K562 (cell line): ENCODE data around the gene ACTN3. TPM values are rescaled to one million over a fixed set of nuclear protein-coding genes. Genes with fewer than 3 reads are reported as not detected.

Source experiments
- ARNT ChIP-seq, 2 experiments: fragments of 450-650 bp; IDR thresholded peaks; 2 replicates each; pipeline ENCODE4 v1.6.1; 2016; ENCODE audit warnings: mild to moderate bottlenecking in 1 of 2
- HDAC3 ChIP-seq: fragments of 450-650 bp; IDR thresholded peaks from 2 replicates; pipeline ENCODE4 v1.6.1; 2018; ENCODE audit warnings: borderline replicate concordance, mild to moderate bottlenecking, moderate library complexity; ENCODE audit not compliant: partially characterized antibody
- HNRNPUL1 ChIP-seq: fragments of 200-400 bp; formaldehyde crosslinking; IDR thresholded peaks from 2 replicates; pipeline ENCODE4 v1.6.1; 2017; ENCODE audit warnings: low read length
- PCBP1 ChIP-seq: fragments of 200-400 bp; formaldehyde crosslinking; IDR thresholded peaks from 2 replicates; pipeline ENCODE4 v1.6.1; 2018; ENCODE audit warnings: mild to moderate bottlenecking, low read depth, low read length; ENCODE audit not compliant: poor library complexity, severe bottlenecking
- ZNF41 ChIP-seq: fragments of 250-450 bp; sonication (Bioruptor Pico); conservative IDR thresholded peaks from 2 replicates; pipeline ENCODE4 v1.4.0; 2020; ENCODE audit warnings: mild to moderate bottlenecking
- ZNF695 ChIP-seq: fragments of 450-650 bp; formaldehyde crosslinking; IDR thresholded peaks from 2 replicates; pipeline ENCODE4 v1.4.0; 2020; ENCODE audit warnings: mild to moderate bottlenecking, moderate library complexity
- polyA plus RNA-seq, 8 experiments: library from polyadenylated mRNA; depleted of rRNA in 4 of 8; stranded (reverse) in 5 of 8; unstranded in 3 of 8; fragments of >200 nt; fragmentation: Nextera tagmentation in 2 of 8; fragmentation: Illumina TruSeq in 1 of 8; extraction: Ambion mirVana in 2 of 8; extraction: Trizol in 1 of 8; gene quantifications; 2 replicates each; pipeline versions ENCODE4 v1.2.1 to v1.2.3, GENCODE V29; 2011 to 2014; ENCODE audit warnings: inconsistent platforms in 1 of 8, missing spikeins in 1 of 8
- total RNA-seq, 7 experiments: library from RNA; depleted of rRNA in 6 of 7; stranded (reverse); fragments of >200 nt in 6 of 7; fragmentation: Illumina TruSeq in 2 of 7; extraction: Trizol in 2 of 7; gene quantifications; 2 replicates each; pipeline versions ENCODE4 v1.2.1 to v1.2.3, GENCODE V29; 2011 to 2021; ENCODE audit warnings: low replicate concordance in 1 of 7
- TF ChIP-seq, protein P1 (sequence below): fragments of 450-650 bp; IDR thresholded peaks from 2 replicates; pipeline ENCODE4 v1.6.1; 2016; ENCODE audit warnings: mild to moderate bottlenecking, moderate library complexity
- TF ChIP-seq, protein P2 (sequence below), 2 experiments: IDR thresholded peaks in 1 of 2; conservative IDR thresholded peaks in 1 of 2; 2 replicates each; pipeline ENCODE4 v1.6.1; 2016; ENCODE audit warnings: low read depth in 2 of 2, mild to moderate bottlenecking in 1 of 2, missing compliant biosample characterization in 1 of 2, missing genetic modification characterization in 1 of 2, moderate library complexity in 1 of 2
- TF ChIP-seq, protein P3 (sequence below): fragments of 250-450 bp; sonication (Bioruptor Pico); IDR thresholded peaks from 2 replicates; pipeline ENCODE4 v1.9.0; 2021; ENCODE audit warnings: mild to moderate bottlenecking
- TF ChIP-seq, protein P4 (sequence below): fragments of 250-450 bp; sonication (Bioruptor Pico); IDR thresholded peaks from 2 replicates; pipeline ENCODE4 v1.5.0; 2022; ENCODE audit warnings: mild to moderate bottlenecking

Gene ACTN3
- total and polyA plus RNA-seq, 9 of the 15 experiments (the other 6 are each of a cell fraction or from before 2014, with no cell fraction given), result not detected

DNA sequence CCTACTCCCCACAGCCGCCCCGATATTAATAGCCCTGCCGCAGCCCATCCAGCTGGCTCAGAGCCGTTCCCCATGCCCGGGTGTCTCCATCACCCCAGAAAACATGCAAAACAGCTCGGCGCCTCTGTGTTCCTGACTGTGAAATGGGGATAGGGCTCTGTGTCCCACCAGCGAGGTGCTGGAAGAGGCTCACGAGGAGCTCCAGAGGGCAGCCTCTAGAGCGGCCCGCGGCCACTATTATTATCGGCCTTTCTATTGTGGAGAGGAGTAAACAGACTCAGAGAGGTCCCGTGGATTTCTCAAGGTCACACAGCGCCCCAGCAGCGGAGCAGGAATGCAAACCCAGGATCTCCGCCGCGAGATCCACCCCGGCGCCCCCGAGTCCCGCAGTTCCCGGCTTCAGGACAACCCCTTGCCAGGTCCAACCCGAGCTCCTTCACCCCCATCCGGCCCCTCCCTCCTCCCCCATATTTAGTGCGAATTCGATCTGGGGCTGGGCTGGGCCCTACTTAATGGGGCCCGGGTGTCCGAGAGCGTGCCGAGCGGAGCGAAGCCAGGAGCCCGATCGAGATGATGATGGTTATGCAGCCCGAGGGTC lies at the start of gene ACTN3 (continued):
- TF ChIP-seq, protein P1, sequence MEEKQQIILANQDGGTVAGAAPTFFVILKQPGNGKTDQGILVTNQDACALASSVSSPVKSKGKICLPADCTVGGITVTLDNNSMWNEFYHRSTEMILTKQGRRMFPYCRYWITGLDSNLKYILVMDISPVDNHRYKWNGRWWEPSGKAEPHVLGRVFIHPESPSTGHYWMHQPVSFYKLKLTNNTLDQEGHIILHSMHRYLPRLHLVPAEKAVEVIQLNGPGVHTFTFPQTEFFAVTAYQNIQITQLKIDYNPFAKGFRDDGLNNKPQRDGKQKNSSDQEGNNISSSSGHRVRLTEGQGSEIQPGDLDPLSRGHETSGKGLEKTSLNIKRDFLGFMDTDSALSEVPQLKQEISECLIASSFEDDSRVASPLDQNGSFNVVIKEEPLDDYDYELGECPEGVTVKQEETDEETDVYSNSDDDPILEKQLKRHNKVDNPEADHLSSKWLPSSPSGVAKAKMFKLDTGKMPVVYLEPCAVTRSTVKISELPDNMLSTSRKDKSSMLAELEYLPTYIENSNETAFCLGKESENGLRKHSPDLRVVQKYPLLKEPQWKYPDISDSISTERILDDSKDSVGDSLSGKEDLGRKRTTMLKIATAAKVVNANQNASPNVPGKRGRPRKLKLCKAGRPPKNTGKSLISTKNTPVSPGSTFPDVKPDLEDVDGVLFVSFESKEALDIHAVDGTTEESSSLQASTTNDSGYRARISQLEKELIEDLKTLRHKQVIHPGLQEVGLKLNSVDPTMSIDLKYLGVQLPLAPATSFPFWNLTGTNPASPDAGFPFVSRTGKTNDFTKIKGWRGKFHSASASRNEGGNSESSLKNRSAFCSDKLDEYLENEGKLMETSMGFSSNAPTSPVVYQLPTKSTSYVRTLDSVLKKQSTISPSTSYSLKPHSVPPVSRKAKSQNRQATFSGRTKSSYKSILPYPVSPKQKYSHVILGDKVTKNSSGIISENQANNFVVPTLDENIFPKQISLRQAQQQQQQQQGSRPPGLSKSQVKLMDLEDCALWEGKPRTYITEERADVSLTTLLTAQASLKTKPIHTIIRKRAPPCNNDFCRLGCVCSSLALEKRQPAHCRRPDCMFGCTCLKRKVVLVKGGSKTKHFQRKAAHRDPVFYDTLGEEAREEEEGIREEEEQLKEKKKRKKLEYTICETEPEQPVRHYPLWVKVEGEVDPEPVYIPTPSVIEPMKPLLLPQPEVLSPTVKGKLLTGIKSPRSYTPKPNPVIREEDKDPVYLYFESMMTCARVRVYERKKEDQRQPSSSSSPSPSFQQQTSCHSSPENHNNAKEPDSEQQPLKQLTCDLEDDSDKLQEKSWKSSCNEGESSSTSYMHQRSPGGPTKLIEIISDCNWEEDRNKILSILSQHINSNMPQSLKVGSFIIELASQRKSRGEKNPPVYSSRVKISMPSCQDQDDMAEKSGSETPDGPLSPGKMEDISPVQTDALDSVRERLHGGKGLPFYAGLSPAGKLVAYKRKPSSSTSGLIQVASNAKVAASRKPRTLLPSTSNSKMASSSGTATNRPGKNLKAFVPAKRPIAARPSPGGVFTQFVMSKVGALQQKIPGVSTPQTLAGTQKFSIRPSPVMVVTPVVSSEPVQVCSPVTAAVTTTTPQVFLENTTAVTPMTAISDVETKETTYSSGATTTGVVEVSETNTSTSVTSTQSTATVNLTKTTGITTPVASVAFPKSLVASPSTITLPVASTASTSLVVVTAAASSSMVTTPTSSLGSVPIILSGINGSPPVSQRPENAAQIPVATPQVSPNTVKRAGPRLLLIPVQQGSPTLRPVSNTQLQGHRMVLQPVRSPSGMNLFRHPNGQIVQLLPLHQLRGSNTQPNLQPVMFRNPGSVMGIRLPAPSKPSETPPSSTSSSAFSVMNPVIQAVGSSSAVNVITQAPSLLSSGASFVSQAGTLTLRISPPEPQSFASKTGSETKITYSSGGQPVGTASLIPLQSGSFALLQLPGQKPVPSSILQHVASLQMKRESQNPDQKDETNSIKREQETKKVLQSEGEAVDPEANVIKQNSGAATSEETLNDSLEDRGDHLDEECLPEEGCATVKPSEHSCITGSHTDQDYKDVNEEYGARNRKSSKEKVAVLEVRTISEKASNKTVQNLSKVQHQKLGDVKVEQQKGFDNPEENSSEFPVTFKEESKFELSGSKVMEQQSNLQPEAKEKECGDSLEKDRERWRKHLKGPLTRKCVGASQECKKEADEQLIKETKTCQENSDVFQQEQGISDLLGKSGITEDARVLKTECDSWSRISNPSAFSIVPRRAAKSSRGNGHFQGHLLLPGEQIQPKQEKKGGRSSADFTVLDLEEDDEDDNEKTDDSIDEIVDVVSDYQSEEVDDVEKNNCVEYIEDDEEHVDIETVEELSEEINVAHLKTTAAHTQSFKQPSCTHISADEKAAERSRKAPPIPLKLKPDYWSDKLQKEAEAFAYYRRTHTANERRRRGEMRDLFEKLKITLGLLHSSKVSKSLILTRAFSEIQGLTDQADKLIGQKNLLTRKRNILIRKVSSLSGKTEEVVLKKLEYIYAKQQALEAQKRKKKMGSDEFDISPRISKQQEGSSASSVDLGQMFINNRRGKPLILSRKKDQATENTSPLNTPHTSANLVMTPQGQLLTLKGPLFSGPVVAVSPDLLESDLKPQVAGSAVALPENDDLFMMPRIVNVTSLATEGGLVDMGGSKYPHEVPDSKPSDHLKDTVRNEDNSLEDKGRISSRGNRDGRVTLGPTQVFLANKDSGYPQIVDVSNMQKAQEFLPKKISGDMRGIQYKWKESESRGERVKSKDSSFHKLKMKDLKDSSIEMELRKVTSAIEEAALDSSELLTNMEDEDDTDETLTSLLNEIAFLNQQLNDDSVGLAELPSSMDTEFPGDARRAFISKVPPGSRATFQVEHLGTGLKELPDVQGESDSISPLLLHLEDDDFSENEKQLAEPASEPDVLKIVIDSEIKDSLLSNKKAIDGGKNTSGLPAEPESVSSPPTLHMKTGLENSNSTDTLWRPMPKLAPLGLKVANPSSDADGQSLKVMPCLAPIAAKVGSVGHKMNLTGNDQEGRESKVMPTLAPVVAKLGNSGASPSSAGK, result no peak
- TF ChIP-seq HDAC3, result no peak
- TF ChIP-seq, protein P2, sequence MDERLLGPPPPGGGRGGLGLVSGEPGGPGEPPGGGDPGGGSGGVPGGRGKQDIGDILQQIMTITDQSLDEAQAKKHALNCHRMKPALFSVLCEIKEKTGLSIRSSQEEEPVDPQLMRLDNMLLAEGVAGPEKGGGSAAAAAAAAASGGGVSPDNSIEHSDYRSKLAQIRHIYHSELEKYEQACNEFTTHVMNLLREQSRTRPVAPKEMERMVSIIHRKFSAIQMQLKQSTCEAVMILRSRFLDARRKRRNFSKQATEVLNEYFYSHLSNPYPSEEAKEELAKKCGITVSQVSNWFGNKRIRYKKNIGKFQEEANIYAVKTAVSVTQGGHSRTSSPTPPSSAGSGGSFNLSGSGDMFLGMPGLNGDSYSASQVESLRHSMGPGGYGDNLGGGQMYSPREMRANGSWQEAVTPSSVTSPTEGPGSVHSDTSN (CRISPR knock-in tag; IDR thresholded peaks at IDR 0.05; ENCODE audit: low read depth), result no peak
- TF ChIP-seq, protein P2 (tag; conservative IDR thresholded peaks at IDR 0.05; ENCODE audit: low read depth), result no peak
- TF ChIP-seq HNRNPUL1, result no peak
- TF ChIP-seq ZNF41 (CRISPR knock-in tag), result no peak
- TF ChIP-seq PCBP1, result peak; percentile 43
- TF ChIP-seq, protein P3, sequence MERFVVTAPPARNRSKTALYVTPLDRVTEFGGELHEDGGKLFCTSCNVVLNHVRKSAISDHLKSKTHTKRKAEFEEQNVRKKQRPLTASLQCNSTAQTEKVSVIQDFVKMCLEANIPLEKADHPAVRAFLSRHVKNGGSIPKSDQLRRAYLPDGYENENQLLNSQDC (CRISPR knock-in tag), result no peak
- no peak for TF ChIP-seq ZNF695 (CRISPR knock-in tag)
- TF ChIP-seq, protein P4, sequence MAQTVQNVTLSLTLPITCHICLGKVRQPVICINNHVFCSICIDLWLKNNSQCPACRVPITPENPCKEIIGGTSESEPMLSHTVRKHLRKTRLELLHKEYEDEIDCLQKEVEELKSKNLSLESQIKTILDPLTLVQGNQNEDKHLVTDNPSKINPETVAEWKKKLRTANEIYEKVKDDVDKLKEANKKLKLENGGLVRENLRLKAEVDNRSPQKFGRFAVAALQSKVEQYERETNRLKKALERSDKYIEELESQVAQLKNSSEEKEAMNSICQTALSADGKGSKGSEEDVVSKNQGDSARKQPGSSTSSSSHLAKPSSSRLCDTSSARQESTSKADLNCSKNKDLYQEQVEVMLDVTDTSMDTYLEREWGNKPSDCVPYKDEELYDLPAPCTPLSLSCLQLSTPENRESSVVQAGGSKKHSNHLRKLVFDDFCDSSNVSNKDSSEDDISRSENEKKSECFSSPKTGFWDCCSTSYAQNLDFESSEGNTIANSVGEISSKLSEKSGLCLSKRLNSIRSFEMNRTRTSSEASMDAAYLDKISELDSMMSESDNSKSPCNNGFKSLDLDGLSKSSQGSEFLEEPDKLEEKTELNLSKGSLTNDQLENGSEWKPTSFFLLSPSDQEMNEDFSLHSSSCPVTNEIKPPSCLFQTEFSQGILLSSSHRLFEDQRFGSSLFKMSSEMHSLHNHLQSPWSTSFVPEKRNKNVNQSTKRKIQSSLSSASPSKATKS (CRISPR knock-in tag), result no peak
- 0 out of 4 replicates have a peak, but pooled peaks of 1 of the 2 experiments have one; percentile 63 for TF ChIP-seq ARNT (IDR thresholded peaks at IDR 0.05)
